ENCODE data around the gene GBF1.

The GBF1 gene

GRCh38 chr10:102410429-102411073 lies 165.2 kb downstream of the GBF1 start:
- no peak for DNase-seq

DNA sequence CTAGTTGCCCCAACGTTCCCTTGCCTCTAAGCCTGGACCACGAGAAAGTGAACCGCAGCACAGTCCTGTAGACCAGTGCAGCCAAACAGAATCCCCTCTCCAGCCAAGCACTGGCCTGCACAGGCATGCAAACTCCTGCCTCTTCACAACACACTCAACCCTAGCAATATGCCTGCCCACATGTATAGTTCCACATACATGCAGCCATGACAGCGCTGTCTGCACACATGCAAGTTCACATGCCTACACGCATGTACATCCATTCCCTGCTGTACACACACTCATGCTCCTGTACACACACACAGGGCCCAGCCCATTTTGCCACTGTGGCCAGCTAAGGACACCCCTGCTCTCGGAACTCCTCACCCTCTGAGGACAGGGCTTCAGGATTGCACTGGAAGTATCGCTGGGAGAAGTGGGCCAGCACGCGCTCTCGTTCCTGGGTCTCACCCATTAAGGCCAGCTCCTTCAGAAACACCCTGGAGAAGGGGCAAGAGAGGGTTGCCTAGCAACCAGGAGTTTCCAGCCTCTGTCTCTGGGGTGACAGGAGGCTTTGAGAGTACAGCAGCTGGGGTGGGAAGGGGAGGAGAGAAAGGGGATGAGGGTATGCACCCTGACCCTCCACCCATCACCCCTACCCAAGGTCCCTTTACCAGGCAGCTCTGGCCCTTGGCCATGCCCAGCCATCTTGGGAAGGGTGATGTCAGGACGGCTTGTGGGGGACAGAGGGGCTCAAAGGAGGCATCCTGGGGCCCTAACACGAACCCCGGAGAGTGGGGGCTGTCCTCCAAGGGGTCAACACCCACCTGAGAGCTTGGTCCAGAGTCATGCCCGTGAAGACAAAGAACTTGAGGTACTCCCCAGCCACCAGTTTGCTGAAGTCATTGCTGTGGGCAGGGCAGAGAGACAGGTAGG lies 166.3 kb downstream of the GBF1 start:
- no peak for DNase-seq

GRCh38 chr10:102412293-102412692 lies 167.0 kb downstream of the GBF1 start:
- DNase-seq: no peak

DNA sequence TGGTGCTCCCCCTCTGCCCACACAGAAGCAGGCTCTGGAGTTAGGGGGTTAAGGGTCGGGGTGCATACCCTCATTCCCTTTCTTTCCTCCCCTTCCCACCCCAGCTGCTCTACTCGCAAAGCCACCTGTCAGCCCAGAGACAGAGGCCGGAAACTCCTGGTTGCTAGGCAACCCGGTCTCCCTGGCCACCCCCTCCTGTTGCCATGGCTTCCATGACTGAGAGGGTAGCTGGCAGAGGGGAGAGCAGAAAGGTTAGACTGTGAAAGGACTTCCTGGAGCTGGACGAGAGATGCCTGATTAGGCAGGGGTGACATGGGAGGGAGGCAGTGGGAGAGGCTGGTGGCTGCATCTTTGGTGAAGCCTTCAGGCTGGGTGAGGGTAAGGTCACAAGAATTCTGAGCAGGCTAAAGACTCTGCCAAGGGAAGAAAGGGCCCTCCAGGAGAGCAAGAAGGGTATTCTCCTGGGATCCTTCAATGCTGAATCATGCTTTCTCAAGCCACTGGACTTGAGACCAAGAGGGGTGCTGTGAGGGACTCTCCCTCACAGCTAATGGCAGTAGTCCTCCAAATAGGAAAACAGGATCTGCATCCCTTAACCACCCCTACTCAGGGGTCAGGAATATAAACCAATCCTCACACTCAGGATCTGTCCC lies 167.8 kb downstream of the GBF1 start:
- no peak for DNase-seq

GRCh38 chr10:102413806-102414561 lies 168.7 kb downstream of the GBF1 start:
- no peak for DNase-seq

DNA sequence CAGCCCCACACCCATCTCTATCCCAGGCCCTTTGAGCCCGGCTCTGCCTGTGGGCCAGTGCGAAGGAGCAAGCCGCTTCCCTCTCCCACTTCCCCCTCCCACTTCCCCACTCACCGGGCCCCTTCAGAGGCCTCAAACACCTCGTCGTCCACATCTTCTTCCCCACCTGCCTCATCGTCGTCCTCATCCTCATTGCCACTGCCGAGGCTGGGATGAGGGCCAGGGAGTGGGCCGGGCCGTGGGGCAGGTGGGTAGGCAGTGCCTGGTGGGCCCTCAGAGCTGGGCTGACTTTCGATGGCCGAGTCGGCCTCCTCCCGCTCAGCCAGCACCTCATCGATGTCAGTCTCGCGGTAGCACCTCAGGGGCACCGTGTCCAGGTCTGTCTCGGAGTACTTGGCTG lies 169.4 kb downstream of the GBF1 start:
- no peak for DNase-seq

- DNase-seq: no peak
Measured at GRCh38 chr10:102416283-102416682, 171.0 kb downstream of the GBF1 start.

DNA sequence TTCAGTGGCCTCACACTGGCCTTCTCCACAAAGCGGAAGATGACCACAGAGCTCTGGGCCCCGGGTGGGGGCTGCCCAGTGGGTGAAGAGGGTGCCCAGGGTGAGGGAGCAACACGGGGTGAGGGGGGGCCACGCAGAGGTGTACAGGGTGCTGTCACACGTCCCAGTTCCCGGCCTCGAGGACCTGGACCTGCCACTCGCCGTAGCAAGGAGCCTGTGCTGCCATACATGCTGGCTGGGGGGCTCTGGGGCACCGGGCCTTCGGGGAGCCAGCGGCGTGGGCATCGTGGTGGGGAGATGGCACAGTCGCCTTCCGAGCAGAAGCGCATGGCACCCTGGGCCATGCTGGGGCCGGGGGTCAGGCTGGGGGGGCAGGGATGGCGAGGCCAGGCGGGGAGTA lies 171.4 kb downstream of the GBF1 start:
- DNase-seq: no peak

GRCh38 chr10:102418622-102419268 lies 173.4 kb downstream of the GBF1 start, which contains the start of gene PSD:
TSS of gene PSD (minus strand) at chr10:102418785. CDS start at chr10:102417038, 1,747 bp downstream.
- DNase-seq: no peak

DNA sequence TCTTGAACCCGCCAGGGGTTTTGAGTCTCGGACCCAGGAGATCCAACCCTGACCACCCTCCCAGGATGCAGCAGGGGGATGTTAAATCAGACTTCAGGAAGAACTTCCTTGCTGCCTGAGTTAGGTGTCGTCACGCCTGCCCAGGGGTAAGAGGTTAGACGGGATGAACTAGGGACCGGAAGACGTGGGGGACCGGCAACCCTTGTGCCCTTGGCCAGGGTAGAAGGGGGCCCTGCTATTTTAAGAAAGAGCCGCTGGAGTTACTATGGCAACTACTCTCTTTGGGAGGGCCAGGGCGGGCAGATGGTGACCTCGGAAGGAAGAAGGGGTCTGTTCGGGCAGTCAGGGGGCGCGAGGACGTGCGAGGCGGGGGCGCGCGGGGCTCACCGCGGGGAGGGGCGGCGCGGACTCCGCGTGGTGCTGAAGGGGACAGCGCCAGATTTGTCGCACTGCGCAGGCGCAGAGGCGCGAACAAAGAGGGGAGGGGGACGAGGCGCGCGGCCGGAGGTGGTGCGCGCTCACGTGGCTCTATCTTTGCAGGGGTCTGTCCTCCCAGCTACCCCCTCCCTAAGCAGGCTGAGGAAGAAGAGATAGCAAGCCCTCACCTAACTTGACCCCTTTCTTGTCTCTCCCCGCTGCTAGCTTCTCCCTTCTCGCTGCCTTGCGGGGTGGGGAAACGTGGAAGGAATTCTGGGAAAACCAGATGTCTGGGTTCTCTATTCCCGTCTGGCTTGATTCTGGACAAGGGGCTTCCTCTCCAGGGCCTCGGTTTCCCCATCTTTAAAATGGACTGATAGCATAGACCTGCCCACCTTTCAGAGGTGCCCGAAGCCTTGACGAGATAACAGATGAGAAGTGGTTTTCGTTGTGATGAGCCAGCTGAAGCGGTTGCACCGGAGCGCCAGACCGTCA lies 174.2 kb downstream of the GBF1 start:
- DNase-seq: no peak

DNA sequence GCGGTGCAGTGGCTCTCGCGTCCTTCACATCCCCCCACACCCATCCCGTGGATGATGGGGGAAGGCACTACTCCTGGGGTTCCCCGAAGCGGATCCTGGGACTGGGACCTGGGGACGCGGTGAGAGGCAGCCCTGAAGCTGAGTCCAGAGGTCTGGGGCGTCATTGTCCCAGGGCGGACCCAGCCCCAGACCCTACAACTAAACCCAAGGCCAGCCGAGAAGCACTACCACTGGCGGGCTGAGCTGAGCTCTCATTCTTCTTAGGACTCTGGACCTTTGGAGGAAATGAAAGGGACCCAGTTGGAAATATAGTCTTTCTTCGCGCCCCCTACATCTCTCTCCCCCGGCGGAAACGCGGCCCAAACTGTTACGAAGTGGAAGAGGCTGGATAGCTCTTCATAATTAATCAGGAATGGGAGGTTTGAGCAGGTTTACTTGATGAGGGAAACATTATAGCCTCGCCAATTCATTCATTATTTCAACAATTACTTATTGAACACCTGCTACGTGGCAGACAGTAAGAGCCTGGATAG lies 174.9 kb downstream of the GBF1 start:
- DNase-seq: no peak

DNA sequence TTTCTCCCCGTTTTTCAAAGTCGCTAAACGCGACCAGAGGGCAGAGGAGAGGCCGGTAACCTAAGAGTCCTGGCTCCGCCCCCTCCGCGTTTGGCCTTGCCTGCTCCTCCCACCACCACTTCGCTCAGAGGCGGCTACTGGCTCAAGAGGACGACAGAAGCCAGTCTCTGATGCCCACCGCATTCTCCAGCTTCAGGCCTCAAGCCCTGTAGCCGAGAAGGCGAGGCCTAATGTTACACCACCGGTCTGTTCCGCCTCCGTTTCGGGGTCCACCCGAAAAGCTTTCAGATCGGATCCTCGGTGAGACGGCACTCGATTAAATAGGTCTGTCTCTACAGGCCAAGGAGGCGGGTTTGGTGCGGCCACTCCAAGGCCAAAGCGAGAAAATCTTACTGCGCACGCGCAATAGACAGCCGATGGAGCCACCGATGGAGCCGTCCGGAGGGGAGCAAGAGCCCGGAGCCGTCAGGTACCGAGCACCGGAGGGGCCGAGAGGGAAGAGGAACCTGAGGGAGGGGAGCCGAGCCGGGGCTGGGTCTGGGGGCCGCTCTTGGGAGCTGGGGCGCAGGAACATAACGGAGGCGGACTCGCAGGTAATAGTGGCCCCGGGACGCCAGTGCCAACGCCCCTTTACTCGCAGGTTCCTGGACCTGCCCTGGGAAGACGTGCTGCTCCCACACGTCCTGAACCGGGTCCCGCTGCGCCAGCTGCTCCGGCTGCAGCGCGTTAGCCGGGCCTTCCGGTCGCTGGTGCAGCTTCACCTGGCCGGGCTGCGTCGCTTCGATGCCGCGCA lies 175.6 kb downstream of the GBF1 start, which contains the start of gene FBXL15:
TSS of gene FBXL15 (plus strand) at position 123 of the 793 bp plus-strand sequence. CDS start at position 417, 294 bp downstream.
- DNase-seq: peak; percentile 97

GRCh38 chr10:102421507-102421756 lies 176.1 kb downstream of the GBF1 start:
- DNase-seq: no peak

DNA sequence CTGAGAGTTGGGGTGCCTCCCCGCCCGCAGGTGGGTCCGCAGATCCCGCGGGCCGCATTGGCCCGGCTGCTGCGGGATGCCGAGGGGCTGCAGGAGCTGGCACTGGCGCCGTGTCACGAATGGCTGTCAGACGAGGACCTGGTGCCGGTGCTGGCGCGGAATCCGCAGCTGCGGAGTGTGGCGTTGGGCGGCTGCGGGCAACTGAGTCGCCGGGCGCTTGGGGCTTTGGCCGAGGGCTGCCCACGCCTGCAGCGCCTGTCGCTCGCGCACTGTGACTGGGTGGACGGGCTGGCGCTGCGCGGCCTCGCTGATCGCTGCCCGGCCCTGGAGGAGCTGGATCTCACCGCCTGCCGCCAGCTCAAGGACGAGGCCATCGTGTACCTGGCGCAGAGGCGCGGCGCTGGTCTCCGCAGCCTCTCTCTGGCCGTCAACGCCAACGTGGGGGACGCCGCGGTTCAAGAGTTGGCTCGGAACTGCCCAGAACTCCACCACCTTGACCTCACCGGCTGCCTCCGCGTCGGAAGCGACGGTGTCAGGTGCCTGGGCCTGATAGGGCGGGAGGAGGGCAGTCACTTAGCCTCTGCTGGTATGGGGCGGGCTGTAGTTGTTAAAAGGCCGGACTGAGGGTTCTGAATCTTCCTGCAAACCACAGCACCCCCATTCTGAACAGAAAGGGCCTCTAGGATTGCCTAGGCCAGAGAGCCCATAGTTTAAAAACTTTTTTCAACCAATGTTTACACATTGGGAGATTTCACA lies 176.6 kb downstream of the GBF1 start:
- no peak for DNase-seq

- DNase-seq: peak; percentile 63
Measured at GRCh38 chr10:102422545-102423129, 177.3 kb downstream of the GBF1 start.

DNA sequence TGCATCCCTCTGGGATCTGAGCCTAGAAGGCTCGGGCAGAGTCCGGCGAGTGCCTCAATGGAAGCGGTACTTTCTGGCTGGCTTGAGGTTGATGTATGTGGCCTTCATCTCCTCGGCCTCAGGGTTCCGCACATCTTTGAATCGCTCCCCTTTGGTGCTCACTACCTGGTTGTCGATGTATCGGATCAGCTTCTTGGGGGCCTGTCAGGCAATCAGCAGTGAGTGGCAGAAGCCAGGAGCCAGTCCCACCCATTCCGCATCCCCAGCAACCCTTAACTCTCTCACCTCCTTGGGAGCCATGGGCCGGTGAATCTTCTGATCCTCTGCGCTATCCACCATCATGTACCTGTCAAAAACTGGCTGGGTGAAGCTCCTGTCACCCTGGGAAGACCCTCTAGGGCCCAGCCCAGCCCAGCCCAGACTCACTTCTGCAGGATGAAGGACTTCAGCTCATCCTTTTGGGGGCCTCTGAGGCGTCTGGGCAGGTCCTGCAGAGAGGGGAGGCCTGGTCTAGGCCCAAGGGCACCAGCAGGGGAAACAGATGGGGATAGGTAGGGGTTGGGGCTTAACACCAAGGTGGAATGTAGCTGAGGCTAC lies 178.1 kb downstream of the GBF1 start:
- no peak for DNase-seq

- DNase-seq: no peak
Measured at GRCh38 chr10:102424145-102424544, 178.8 kb downstream of the GBF1 start.

- no peak for DNase-seq
Measured at GRCh38 chr10:102424916-102425315, 179.6 kb downstream of the GBF1 start.
